Mesendoderm (in vitro differentiated cells): ENCODE results near the gene RAB3D.
A peak's percentile ranks its signal among the peaks of the same experiment; 100 is the strongest.

ENCODE experiments used
- DNase-seq: peaks from one replicate; pipeline ENCODE4 v3.0.0; 2013
- H2AK5ac ChIP-seq: 2 replicates; pipeline ENCODE4 v1.6.1; 2013; ENCODE audit warnings: low read length, inconsistent platforms
- H2BK120ac ChIP-seq: 2 replicates; pipeline ENCODE4 v1.6.1; 2013; ENCODE audit warnings: low read depth, mild to moderate bottlenecking, low read length, moderate library complexity, mixed read lengths
- H2BK15ac ChIP-seq: replicated peaks from 2 replicates; pipeline ENCODE4 v1.6.1; 2013; ENCODE audit warnings: low read depth, mild to moderate bottlenecking, moderate library complexity
- H2BK5ac ChIP-seq: 2 replicates; pipeline ENCODE4 v1.6.1; 2013; ENCODE audit warnings: low read length, inconsistent platforms
- H3K18ac ChIP-seq: 2 replicates; pipeline ENCODE4 v1.6.1; 2013; ENCODE audit warnings: mild to moderate bottlenecking, low read length, mixed read lengths
- H3K23ac ChIP-seq: one replicate; pipeline ENCODE4 v1.6.1; 2013; ENCODE audit warnings: low read length
- H3K27ac ChIP-seq: 2 replicates; pipeline ENCODE4 v1.5.1; 2013; ENCODE audit warnings: low read depth, mild to moderate bottlenecking, inconsistent platforms, low read length, moderate library complexity
- H3K27me3 ChIP-seq: 2 replicates; pipeline ENCODE4 v1.6.1; 2013; ENCODE audit warnings: low read length, control low read depth, mild to moderate bottlenecking, inconsistent platforms; ENCODE audit not compliant: insufficient read depth, poor library complexity
- H3K36me3 ChIP-seq: 2 replicates; pipeline ENCODE4 v1.6.1; 2013; ENCODE audit warnings: low read length, inconsistent platforms; ENCODE audit not compliant: control insufficient read depth, insufficient read depth
- H3K4ac ChIP-seq: one replicate; pipeline ENCODE4 v1.6.1; 2013; ENCODE audit warnings: low read depth, mild to moderate bottlenecking, low read length, moderate library complexity
- H3K4me1 ChIP-seq: 2 replicates; pipeline ENCODE4 v1.6.1; 2013; ENCODE audit warnings: low read depth, low read length, inconsistent platforms; ENCODE audit not compliant: control insufficient read depth
- H3K4me2 ChIP-seq: 2 replicates; pipeline ENCODE4 v1.6.1; 2013; ENCODE audit warnings: low read length
- H3K4me3 ChIP-seq: 2 replicates; pipeline ENCODE4 v1.5.1; 2013; ENCODE audit warnings: mild to moderate bottlenecking, low read length
- H3K56ac ChIP-seq: one replicate; pipeline ENCODE4 v1.6.1; 2013; ENCODE audit warnings: low read length
- H3K79me1 ChIP-seq: 2 replicates; pipeline ENCODE4 v1.6.1; 2013; ENCODE audit warnings: low read length, inconsistent platforms
- H3K79me2 ChIP-seq: 2 replicates; pipeline ENCODE4 v1.6.1; 2013; ENCODE audit warnings: mild to moderate bottlenecking, low read length; ENCODE audit not compliant: control insufficient read depth, insufficient read depth
- H3K9ac ChIP-seq: 2 replicates; pipeline ENCODE4 v1.6.1; 2013; ENCODE audit warnings: low read length, inconsistent platforms
- H4K5ac ChIP-seq: one replicate; pipeline ENCODE4 v1.6.1; 2013; ENCODE audit warnings: low read length
- H4K8ac ChIP-seq: one replicate; pipeline ENCODE4 v1.6.1; 2013; ENCODE audit warnings: low read depth, mild to moderate bottlenecking, control low read depth, low read length, moderate library complexity
- WGBS: extraction: QIAGEN DNeasy Blood & Tissue Kit; methylation state at CpG from one replicate; pipeline ENCODE4 v1.1.7; 2013; ENCODE audit warnings: low lambda C conversion rate, missing lambda C conversion rate; ENCODE audit not compliant: insufficient coverage; ENCODE audit errors: extremely low coverage; 5-methylcytosine and 5-hydroxymethylcytosine counted together

RAB3D gene

DNA sequence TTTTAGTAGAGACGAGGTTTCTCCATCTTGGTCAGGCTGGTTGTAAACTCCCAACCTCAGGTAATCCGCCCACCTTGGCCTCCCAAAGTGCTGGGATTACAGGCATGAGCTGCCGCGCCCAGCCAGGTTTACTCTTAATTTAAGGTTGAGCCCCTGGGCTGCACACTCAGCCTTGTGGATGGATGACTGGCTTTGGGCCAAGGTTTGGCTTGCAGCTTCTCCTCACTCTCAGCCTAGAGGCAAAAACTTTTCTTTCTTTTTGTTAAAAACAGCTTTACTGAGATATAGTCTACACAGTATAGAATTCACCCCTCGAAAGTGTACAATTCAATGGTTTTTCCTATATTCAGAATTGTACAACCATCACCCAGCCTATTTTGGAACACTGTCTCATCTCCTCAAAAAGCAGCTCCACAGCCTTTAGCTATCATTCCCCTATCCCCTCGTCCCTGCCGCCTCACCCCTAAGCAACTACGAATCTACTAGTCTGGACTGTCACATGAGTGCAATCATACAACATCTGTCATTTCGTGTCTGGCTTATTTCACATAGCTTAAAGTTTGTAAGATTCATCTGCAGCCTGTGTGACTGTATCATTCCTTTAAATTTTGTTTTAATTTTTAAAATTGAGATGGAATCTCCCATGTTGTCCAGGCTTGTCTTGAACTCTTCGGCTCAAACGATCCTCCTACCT lies 58.0 kb downstream of the RAB3D start:
- H3K4me3 ChIP-seq: no peak overlapping the region
- DNase-seq: no peak
- no peak overlapping the region for H2BK120ac ChIP-seq
- H3K4ac ChIP-seq: no peak overlapping the region
- no peaks in the 10 kb centered on the region for H3K4me1 ChIP-seq
- H3K27ac ChIP-seq: no peak overlapping the region
- H3K56ac ChIP-seq: no peak overlapping the region
- no peak overlapping the region for H2BK15ac ChIP-seq
- no peak overlapping the region for H2AK5ac ChIP-seq
- H3K23ac ChIP-seq: no peak overlapping the region
- H4K8ac ChIP-seq: no peak overlapping the region
- H3K4me2 ChIP-seq: no peak overlapping the region
- no peaks in the 10 kb centered on the region for H3K27me3 ChIP-seq
- no peaks in the 10 kb centered on the region for H3K79me1 ChIP-seq
- WGBS: no CpG with 5 or more reads among the region's 11 CpGs
- no peak overlapping the region for H3K9ac ChIP-seq
- no peak overlapping the region for H3K18ac ChIP-seq
- no peaks in the 10 kb centered on the region for H3K79me2 ChIP-seq
- no peak overlapping the region for H2BK5ac ChIP-seq
- no peaks in the 10 kb centered on the region for H3K36me3 ChIP-seq
- H4K5ac ChIP-seq: no peak overlapping the region

DNA sequence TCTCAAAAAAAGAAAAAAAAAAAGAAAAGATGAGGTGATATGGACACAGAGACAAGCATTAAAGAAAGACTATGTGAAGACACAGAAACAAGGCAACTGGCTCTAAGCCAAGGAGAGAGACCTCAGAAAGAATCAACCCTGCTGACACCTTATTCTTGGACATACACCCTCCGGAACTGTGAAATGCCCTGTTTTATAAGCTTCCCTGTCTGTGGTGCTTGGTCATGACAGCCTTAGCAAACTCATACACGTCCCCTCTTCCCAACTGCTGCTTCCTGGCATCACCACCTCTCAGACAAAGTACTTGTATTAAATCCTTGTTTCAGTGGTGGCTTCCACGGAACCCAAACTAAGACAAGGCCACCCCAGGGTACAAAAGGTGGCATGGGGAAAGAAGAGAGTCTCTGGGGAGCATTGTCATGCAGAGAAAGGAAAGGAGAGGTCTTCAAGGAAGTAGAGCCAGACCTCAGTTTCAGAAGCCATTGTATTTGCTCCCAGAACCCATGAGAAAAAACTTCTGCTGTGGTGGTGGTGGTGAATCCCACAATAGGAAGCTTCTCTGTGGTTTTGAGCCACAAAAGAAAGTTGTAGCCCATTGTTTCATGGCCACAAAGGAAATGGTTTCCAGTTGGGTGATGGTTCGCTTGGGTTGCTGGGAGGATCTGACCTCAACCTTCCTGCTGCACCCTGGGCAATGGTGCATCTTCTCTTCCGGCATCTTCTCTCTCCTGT lies 59.8 kb downstream of the RAB3D start:
- Histone ChIP-seq H3K56ac (no peak overlapping the region), H3K18ac (no peak overlapping the region), H3K4me1 (no peaks in the 10 kb centered on the region), H3K4me2 (no peak overlapping the region), H2AK5ac (no peak overlapping the region), H3K23ac (no peak overlapping the region), H3K27ac (no peak overlapping the region), H2BK15ac (no peak overlapping the region), H3K4me3 (no peak overlapping the region), H3K4ac (no peak overlapping the region), H3K27me3 (no peaks in the 10 kb centered on the region), H3K79me2 (no peaks in the 10 kb centered on the region), H3K9ac (no peak overlapping the region), H3K79me1 (no peaks in the 10 kb centered on the region), H4K5ac (no peak overlapping the region), H2BK120ac (no peak overlapping the region), H2BK5ac (no peak overlapping the region), H3K36me3 (no peaks in the 10 kb centered on the region), H4K8ac (no peak overlapping the region)
- no CpG with 5 or more reads among the region's 5 CpGs for WGBS
- no peak for DNase-seq

DNA sequence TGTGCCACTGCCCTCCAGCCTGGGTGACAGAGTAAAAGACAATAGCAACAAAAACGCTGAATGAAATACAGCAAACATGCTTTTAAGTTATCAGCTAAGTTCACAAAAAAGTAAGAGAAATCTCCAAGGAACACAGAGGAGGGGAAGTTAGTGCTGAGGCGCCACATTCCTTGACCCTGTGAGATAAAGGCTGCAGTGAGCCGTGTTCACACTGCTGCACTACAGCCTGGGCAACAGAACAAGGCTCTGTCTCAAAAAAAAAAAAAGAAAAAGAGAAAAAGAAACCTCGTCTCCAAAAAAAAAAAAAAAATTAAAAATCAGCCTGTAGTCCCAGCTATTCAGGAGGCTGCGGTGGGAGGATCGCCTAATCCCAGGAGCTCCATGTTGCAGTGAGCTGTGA lies 60.8 kb downstream of the RAB3D start:
- Histone ChIP-seq H3K79me1 (no peaks in the 10 kb centered on the region), H3K36me3 (no peaks in the 10 kb centered on the region), H2BK15ac (no peak overlapping the region), H3K4me1 (no peaks in the 10 kb centered on the region), H3K79me2 (no peaks in the 10 kb centered on the region), H2AK5ac (no peak overlapping the region), H2BK120ac (no peak overlapping the region), H3K27me3 (no peaks in the 10 kb centered on the region), H4K5ac (no peak overlapping the region), H4K8ac (no peak overlapping the region), H3K27ac (no peak overlapping the region), H3K4me3 (no peak overlapping the region), H3K4me2 (no peak overlapping the region), H3K56ac (no peak overlapping the region), H3K23ac (no peak overlapping the region), H3K4ac (no peak overlapping the region), H3K18ac (no peak overlapping the region), H2BK5ac (no peak overlapping the region), H3K9ac (no peak overlapping the region)
- WGBS: no CpG with 5 or more reads among the region's 6 CpGs
- DNase-seq: peak; percentile 69

DNA sequence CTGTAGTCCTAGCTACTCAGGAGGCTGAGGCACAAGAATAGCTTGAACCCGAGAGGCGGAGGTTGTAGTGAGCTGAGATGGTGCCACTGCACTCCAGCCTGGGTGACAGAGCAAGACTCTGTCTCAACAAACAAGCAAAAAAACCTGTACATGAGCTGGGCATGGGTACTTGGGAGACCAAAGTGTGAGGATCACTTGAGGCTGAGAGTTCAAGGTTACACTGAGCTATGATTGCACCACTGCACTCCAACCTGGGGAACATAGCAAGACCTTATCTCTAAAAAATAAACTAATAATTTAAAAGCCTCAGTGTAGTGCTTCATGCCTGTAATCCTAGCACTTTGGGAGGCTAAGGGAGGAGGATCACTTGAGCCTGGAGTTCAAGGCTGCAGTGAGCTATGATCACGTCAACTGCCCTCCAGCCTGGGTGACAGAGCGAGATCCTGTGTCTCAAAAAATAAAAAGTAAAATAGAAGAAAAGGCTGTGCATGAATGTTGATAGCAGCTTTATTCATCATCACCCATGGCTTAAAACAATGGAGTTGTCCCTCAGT lies 64.8 kb downstream of the RAB3D start:
- Histone ChIP-seq H3K79me1 (no peaks in the 10 kb centered on the region), H2BK5ac (no peak overlapping the region), H4K8ac (no peak overlapping the region), H3K56ac (no peak overlapping the region), H3K79me2 (no peaks in the 10 kb centered on the region), H3K4ac (no peak overlapping the region), H2BK120ac (no peak overlapping the region), H2AK5ac (no peak overlapping the region), H2BK15ac (no peak overlapping the region), H3K27ac (no peak overlapping the region), H3K4me1 (no peaks in the 10 kb centered on the region), H3K27me3 (no peaks in the 10 kb centered on the region), H3K23ac (no peak overlapping the region), H3K9ac (no peak overlapping the region), H3K18ac (no peak overlapping the region), H3K36me3 (no peaks in the 10 kb centered on the region), H4K5ac (no peak overlapping the region), H3K4me2 (no peak overlapping the region), H3K4me3 (no peak overlapping the region)
- no peak for DNase-seq
- no CpG with 5 or more reads among the region's 4 CpGs for WGBS

DNA sequence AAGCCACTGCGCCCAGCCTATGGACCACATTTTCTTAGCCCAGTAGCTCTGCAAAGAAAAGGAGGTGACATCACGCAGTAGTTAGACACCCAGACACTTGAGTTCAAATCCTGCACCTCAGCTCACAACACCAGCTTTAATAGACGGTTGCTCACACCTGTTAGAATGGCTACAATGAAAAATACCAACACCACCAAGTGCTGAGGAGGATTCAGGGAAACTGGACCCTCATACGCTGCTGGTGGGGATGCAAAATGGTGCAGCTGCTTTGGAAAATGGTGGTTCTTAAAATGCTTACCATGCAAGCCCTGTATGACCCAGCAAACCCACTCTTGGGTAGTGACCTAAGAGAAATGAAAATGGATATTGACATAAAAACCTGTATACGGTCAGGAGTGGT lies 65.5 kb downstream of the RAB3D start:
- Histone ChIP-seq H3K9ac (no peak overlapping the region), H3K23ac (no peak overlapping the region), H2BK5ac (no peak overlapping the region), H3K56ac (no peak overlapping the region), H4K8ac (no peak overlapping the region), H2BK120ac (no peak overlapping the region), H3K4me1 (no peaks in the 10 kb centered on the region), H3K36me3 (no peaks in the 10 kb centered on the region), H2BK15ac (no peak overlapping the region), H2AK5ac (no peak overlapping the region), H3K27me3 (no peaks in the 10 kb centered on the region), H3K79me1 (no peaks in the 10 kb centered on the region), H3K4me2 (no peak overlapping the region), H3K4me3 (no peak overlapping the region), H3K27ac (no peak overlapping the region), H3K18ac (no peak overlapping the region), H3K4ac (no peak overlapping the region), H3K79me2 (no peaks in the 10 kb centered on the region), H4K5ac (no peak overlapping the region)
- no CpG with 5 or more reads among the region's 5 CpGs for WGBS
- no peak for DNase-seq
